Measurements from ENCODE around the gene FAM3B. TPM values are rescaled to one million over a fixed set of nuclear protein-coding genes. Genes with fewer than 3 reads are reported as not detected.

Gene FAM3B
- total RNA-seq, 1 experiment from 2014 or later = not detected

GRCh38 chr21:41373253-41373652 lies 56.7 kb downstream of the FAM3B start:
- BruUV-seq (replicated peaks) = no TSS peak
- in situ Hi-C loops (cut with HindIII; ENCODE audit: low pct_unique_long_range_greater_than_20kb, low sequenced_read_pairs) = no loop called here
- no peak for TF ChIP-seq TCF7L2 (IDR thresholded peaks at IDR 0.05; ENCODE audit: low read depth, low read length)
- no peak for TF ChIP-seq CTCF (IDR thresholded peaks at IDR 0.05)
- TF ChIP-seq REST (IDR thresholded peaks at IDR 0.05; ENCODE audit: insufficient read depth in 1 of 2, low read depth in 2 of 2, low read length in 1 of 2) = no peak

GRCh38 chr21:41373763-41374162 lies 57.2 kb downstream of the FAM3B start:
- no peaks in the 10 kb centered on the region for H3K4me1 ChIP-seq (ENCODE audit: control insufficient read depth, insufficient read depth, low read length)
- DNase-seq (ENCODE audit: low read depth, low spot score) = no peak
- ChIA-PET POLR2A (no interaction called here), CTCF (no interaction called here)
- no peaks in the 10 kb centered on the region for H3K36me3 ChIP-seq (ENCODE audit: control insufficient read depth, insufficient read depth, low read length)
- no peak overlapping the region for H3K27ac ChIP-seq (ENCODE audit: low read length)
- intact Hi-C loops (cut with micrococcal nuclease; ENCODE audit: unreplicated experiment) (no loop called here), in situ Hi-C loops (cut with HindIII; ENCODE audit: low pct_unique_long_range_greater_than_20kb, low sequenced_read_pairs) (no loop called here)
- H3K27me3 ChIP-seq (ENCODE audit: control insufficient read depth, insufficient read depth, low read length) = no peaks in the 10 kb centered on the region
- TF ChIP-seq POLR2AphosphoS5 (IDR thresholded peaks at IDR 0.05; ENCODE audit: low read depth, low read length) = no peak
- TF ChIP-seq SIN3A (IDR thresholded peaks at IDR 0.05; ENCODE audit: borderline replicate concordance, insufficient read depth, low read depth, low read length) = no peak
- no TSS peak for BruUV-seq (replicated peaks)
- no peak overlapping the region for H3K4me3 ChIP-seq (ENCODE audit: low read depth in 2 of 2, low read length in 2 of 2)
- ATAC-seq = no peak
- H3K9me3 ChIP-seq (ENCODE audit: control insufficient read depth, insufficient read depth, low read depth, low read length) = no peaks in the 10 kb centered on the region

More at GRCh38 chr21:41373253-41373652, 56.7 kb downstream of the FAM3B start:
- Histone ChIP-seq H3K36me3 (ENCODE audit: control insufficient read depth, insufficient read depth, low read length) (no peaks in the 10 kb centered on the region), H3K4me1 (ENCODE audit: control insufficient read depth, insufficient read depth, low read length) (no peaks in the 10 kb centered on the region), H3K4me3 (ENCODE audit: low read depth in 2 of 2, low read length in 2 of 2) (no peak overlapping the region), H3K9me3 (ENCODE audit: control insufficient read depth, insufficient read depth, low read depth, low read length) (no peaks in the 10 kb centered on the region), H3K27me3 (ENCODE audit: control insufficient read depth, insufficient read depth, low read length) (no peaks in the 10 kb centered on the region), H3K27ac (ENCODE audit: low read length) (no peak overlapping the region)
- DNase-seq (ENCODE audit: low read depth, low spot score) (no peak), ATAC-seq (no peak)
- intact Hi-C loops (cut with micrococcal nuclease; ENCODE audit: unreplicated experiment) = no loop called here
- POLR2A ChIA-PET = no interaction called here
- CTCF ChIA-PET = no interaction called here

- no peak for DNase-seq (ENCODE audit: low read depth, low spot score)
- POLR2A ChIA-PET = no interaction called here
- BruUV-seq (replicated peaks) = no TSS peak
- intact Hi-C loops (cut with micrococcal nuclease; ENCODE audit: unreplicated experiment) (no loop called here), in situ Hi-C loops (cut with HindIII; ENCODE audit: low pct_unique_long_range_greater_than_20kb, low sequenced_read_pairs) (no loop called here)
- H3K36me3 ChIP-seq (ENCODE audit: control insufficient read depth, insufficient read depth, low read length) = no peaks in the 10 kb centered on the region
- H3K9me3 ChIP-seq (ENCODE audit: control insufficient read depth, insufficient read depth, low read depth, low read length) = no peaks in the 10 kb centered on the region
- no peak overlapping the region for H3K27ac ChIP-seq (ENCODE audit: low read length)
- TF ChIP-seq REST (IDR thresholded peaks at IDR 0.05; ENCODE audit: insufficient read depth in 1 of 2, low read depth in 2 of 2, low read length in 1 of 2) (no peak), CTCF (IDR thresholded peaks at IDR 0.05) (no peak), POLR2AphosphoS5 (IDR thresholded peaks at IDR 0.05; ENCODE audit: low read depth, low read length) (no peak), TCF7L2 (IDR thresholded peaks at IDR 0.05; ENCODE audit: low read depth, low read length) (no peak), SIN3A (IDR thresholded peaks at IDR 0.05; ENCODE audit: borderline replicate concordance, insufficient read depth, low read depth, low read length) (no peak)
- no peaks in the 10 kb centered on the region for H3K27me3 ChIP-seq (ENCODE audit: control insufficient read depth, insufficient read depth, low read length)
- CTCF ChIA-PET = no interaction called here
- no peak for ATAC-seq
- H3K4me3 ChIP-seq (ENCODE audit: low read depth in 2 of 2, low read length in 2 of 2) = no peak overlapping the region
- no peaks in the 10 kb centered on the region for H3K4me1 ChIP-seq (ENCODE audit: control insufficient read depth, insufficient read depth, low read length)
Measured at GRCh38 chr21:41374177-41374712, 57.6 kb downstream of the FAM3B start.
